Measurements from ENCODE around the gene TRAM2.
A peak's percentile ranks its signal among the peaks of the same experiment; 100 is the strongest.

Gene TRAM2

GRCh38 chr6:52532457-52532856 lies 44.4 kb downstream of the TRAM2 start:
- no peak for DNase-seq (ENCODE audit: low read depth in 2 of 3, low spot score in 2 of 3)

- DNase-seq (ENCODE audit: low read depth in 2 of 3, low spot score in 2 of 3), result no peak
These were observed 45.0 kb downstream of the TRAM2 start for GRCh38 chr6:52531834-52532233.

- no peak for DNase-seq (ENCODE audit: low read depth in 2 of 3, low spot score in 2 of 3)
These were observed 45.5 kb downstream of the TRAM2 start for GRCh38 chr6:52531396-52531795.

GRCh38 chr6:52530351-52530750 lies 46.5 kb downstream of the TRAM2 start:
- no peak for DNase-seq (ENCODE audit: low read depth in 2 of 3, low spot score in 2 of 3)

- no peak for DNase-seq (ENCODE audit: low read depth in 2 of 3, low spot score in 2 of 3)
These were observed 47.5 kb downstream of the TRAM2 start for GRCh38 chr6:52529311-52529710.

- no peak for DNase-seq (ENCODE audit: low read depth in 2 of 3, low spot score in 2 of 3)
These were observed 49.4 kb downstream of the TRAM2 start for GRCh38 chr6:52527436-52527835.

- no peak for DNase-seq (ENCODE audit: low read depth in 2 of 3, low spot score in 2 of 3)
These were observed 50.2 kb downstream of the TRAM2 start for GRCh38 chr6:52526634-52527033.

- no peak for DNase-seq (ENCODE audit: low read depth in 2 of 3, low spot score in 2 of 3)
These were observed 51.9 kb downstream of the TRAM2 start for GRCh38 chr6:52524918-52525317.

- no peak for DNase-seq (ENCODE audit: low read depth in 2 of 3, low spot score in 2 of 3)
These were observed 53.3 kb downstream of the TRAM2 start for GRCh38 chr6:52523378-52524142.

- no peak for DNase-seq (ENCODE audit: low read depth in 2 of 3, low spot score in 2 of 3)
These were observed 54.2 kb downstream of the TRAM2 start for GRCh38 chr6:52522655-52523054.

- no peak for DNase-seq (ENCODE audit: low read depth in 2 of 3, low spot score in 2 of 3)
These were observed 54.7 kb downstream of the TRAM2 start for GRCh38 chr6:52522151-52522626.

GRCh38 chr6:52519618-52520017 lies 57.2 kb downstream of the TRAM2 start:
- DNase-seq (ENCODE audit: low read depth in 2 of 3, low spot score in 2 of 3), result no peak

GRCh38 chr6:52518279-52518945 lies 58.4 kb downstream of the TRAM2 start:
- DNase-seq (ENCODE audit: low read depth in 2 of 3, low spot score in 2 of 3), result no peak

GRCh38 chr6:52517502-52518278 lies 59.2 kb downstream of the TRAM2 start:
- peak in 1 of 3 experiments; percentile 10 for DNase-seq (ENCODE audit: low read depth in 2 of 3, low spot score in 2 of 3)

GRCh38 chr6:52516943-52517342 lies 59.9 kb downstream of the TRAM2 start:
- DNase-seq (ENCODE audit: low read depth in 2 of 3, low spot score in 2 of 3), result no peak

- DNase-seq (ENCODE audit: low read depth in 2 of 3, low spot score in 2 of 3), result no peak
These were observed 60.6 kb downstream of the TRAM2 start for GRCh38 chr6:52516269-52516668.

GRCh38 chr6:52515219-52515960 lies 61.5 kb downstream of the TRAM2 start:
- DNase-seq (ENCODE audit: low read depth in 2 of 3, low spot score in 2 of 3), result no peak

GRCh38 chr6:52514514-52514913 lies 62.3 kb downstream of the TRAM2 start:
- peak in 1 of 3 experiments; percentile 8 for DNase-seq (ENCODE audit: low read depth in 2 of 3, low spot score in 2 of 3)

- DNase-seq (ENCODE audit: low read depth in 2 of 3, low spot score in 2 of 3), result no peak
These were observed 63.0 kb downstream of the TRAM2 start for GRCh38 chr6:52513896-52514295.

- no peak for DNase-seq (ENCODE audit: low read depth in 2 of 3, low spot score in 2 of 3)
These were observed 63.4 kb downstream of the TRAM2 start for GRCh38 chr6:52513464-52513863.

- no peak for DNase-seq (ENCODE audit: low read depth in 2 of 3, low spot score in 2 of 3)
These were observed 64.7 kb downstream of the TRAM2 start for GRCh38 chr6:52512199-52512598.

Measured in activated CD8-positive, alpha-beta memory T cell treated with anti-CD3 and anti-CD28 coated beads for 48 hours (primary cell).